AG04449 (cell line): ENCODE data around the gene BBIP1.

Experiments
- CTCF ChIA-PET: fragments of 350-600 bp; formaldehyde crosslinking; extraction: SDS; loops from one replicate; lab custom pipeline; 2021; ENCODE audit warnings: antibody characterized with exemption; lab: Yijun Ruan, JAX
- POLR2A ChIA-PET: fragments of 400-600, 350-600 bp; formaldehyde crosslinking; extraction: SDS; loops from one replicate; lab custom pipeline; 2020; ENCODE audit warnings: antibody characterized with exemption, inconsistent platforms; lab: Yijun Ruan, JAX
- DNase-seq: peaks from one replicate; pipeline ENCODE4 v3.0.0-alpha.2; 2010; ENCODE audit warnings: low read depth, low spot score
- H3K4me3 ChIP-seq: 2 replicates; pipeline ENCODE4 v1.5.1; 2011; ENCODE audit warnings: low read depth, mild to moderate bottlenecking, control low read depth, low read length
- CTCF ChIP-seq: IDR thresholded peaks from one replicate; pipeline ENCODE4 v1.5.1; 2011; ENCODE audit warnings: mild to moderate bottlenecking, moderate library complexity, low read length, control low read depth, inconsistent platforms; ENCODE audit not compliant: insufficient read depth; ENCODE audit errors: missing control alignments

The BBIP1 gene

GRCh38 chr10:110918643-110919348 is at the start of gene BBIP1:
TSS of gene BBIP1 (minus strand) at chr10:110919180. CDS start at chr10:110918157, 1,023 bp downstream.
- POLR2A ChIA-PET, result interaction anchor here (0.6 to 1.7 kb wide), 15 partner anchors 11 to 708 kb away, joined by 3 to 7 read pairs (median 3); partner anchors contain the start of gene PDCD4
- DNase-seq, result peak; percentile 99
- CTCF ChIA-PET, result interaction anchor here (1.0 to 1.6 kb wide), 4 partner anchors 9 to 308 kb away, joined by 3 to 4 read pairs (median 4); no protein-coding TSS in a partner anchor
- TF ChIP-seq CTCF, result peak; percentile 0
- H3K4me3 ChIP-seq, result peak within 1 kb of the TSS; percentile 82

DNA sequence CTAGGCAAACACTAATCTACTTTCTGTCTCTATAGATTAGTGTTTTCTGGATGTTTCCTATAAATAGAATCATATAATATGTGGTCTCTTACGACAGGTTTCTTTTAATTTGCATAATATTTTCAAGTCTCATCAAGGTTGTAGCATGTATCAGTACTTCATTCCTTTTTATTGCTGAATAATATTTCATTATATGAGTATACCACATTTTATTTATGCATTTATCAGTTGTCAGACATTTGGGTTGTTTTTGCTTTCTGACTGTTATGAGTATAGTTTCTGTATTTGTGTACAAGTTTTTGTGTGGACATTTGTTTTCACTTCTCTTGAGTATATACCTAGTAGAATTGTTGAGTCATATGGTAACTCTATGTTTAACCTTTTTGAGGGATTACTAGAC is 48.7 kb upstream of the BBIP1 start:
- TF ChIP-seq CTCF, result no peak
- no peak for DNase-seq
- ChIA-PET POLR2A (no interaction called here), CTCF (no interaction called here)
- no peak overlapping the region for H3K4me3 ChIP-seq

DNA sequence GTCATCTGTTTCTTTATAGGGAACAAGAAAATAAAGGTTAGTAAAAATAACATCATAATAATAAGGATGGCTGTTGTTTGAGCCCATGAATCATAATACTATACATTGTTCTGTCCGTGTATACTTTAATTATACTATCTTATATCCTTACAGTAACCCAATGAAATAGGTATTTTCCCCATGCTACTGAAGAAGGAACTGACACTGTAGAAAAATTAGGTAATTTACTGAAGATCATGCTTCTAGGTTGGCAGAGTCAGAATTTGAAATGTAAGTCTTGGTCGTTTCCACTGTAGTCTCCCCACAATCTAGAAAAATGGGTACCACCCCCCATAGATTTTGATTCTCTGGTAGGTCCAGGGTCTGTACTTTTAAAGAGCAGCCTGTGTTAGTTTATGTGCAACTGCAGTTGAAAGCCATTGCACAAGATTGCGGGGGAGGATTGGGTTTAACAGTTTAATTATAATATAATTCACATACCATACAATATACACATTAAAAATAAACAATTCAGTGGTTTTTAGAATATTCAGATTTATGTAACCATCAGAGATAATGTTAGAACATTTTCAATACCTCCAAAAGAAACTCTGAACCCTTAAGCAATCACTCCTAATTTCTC is 48.1 kb upstream of the BBIP1 start:
- TF ChIP-seq CTCF, result no peak
- POLR2A ChIA-PET, result no interaction called here

GRCh38 chr10:110966146-110966545 is 47.2 kb upstream of the BBIP1 start:
- CTCF ChIA-PET, result no interaction called here
- TF ChIP-seq CTCF, result no peak
- no peak for DNase-seq
- H3K4me3 ChIP-seq, result no peak overlapping the region
- POLR2A ChIA-PET, result no interaction called here

More for the DNA sequence above, 48.1 kb upstream of the BBIP1 start:
- H3K4me3 ChIP-seq, result no peak overlapping the region
- CTCF ChIA-PET, result no interaction called here
- DNase-seq, result no peak

- CTCF ChIA-PET, result no interaction called here
- no peak for DNase-seq
- H3K4me3 ChIP-seq, result no peak overlapping the region
- POLR2A ChIA-PET, result no interaction called here
- TF ChIP-seq CTCF, result no peak
Observed at GRCh38 chr10:110965216-110965615, 46.2 kb upstream of the BBIP1 start.

DNA sequence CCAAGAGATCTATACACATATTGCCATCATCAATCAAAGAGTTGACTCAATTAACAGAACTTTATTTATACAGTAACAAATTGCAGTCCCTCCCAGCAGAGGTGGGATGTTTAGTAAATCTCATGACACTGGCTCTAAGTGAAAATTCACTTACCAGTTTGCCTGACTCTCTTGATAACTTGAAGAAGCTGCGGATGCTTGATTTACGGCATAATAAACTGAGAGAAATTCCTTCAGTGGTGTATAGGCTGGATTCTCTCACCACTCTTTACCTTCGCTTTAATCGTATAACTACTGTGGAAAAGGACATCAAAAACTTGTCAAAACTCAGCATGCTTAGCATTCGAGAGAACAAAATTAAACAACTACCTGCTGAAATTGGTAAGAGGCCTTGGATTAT is 45.7 kb upstream of the BBIP1 start:
- no peak for DNase-seq
- ChIA-PET POLR2A (no interaction called here), CTCF (no interaction called here)
- TF ChIP-seq CTCF, result no peak
- no peak overlapping the region for H3K4me3 ChIP-seq
